Osteoblast (primary cell): ENCODE data around the gene ANKRD40. TPM values are rescaled to one million over a fixed set of nuclear protein-coding genes. Genes with fewer than 3 reads are reported as not detected.
A peak's percentile ranks its signal among the peaks of the same experiment; 100 is the strongest.

Experiments
- DNase-seq: peaks from one replicate; pipeline ENCODE4 v3.0.0; 2011; ENCODE audit warnings: low spot score, mixed read lengths; ENCODE audit not compliant: insufficient read length; ENCODE audit errors: missing footprints
- H2AFZ ChIP-seq: 2 replicates; pipeline ENCODE4 v1.6.0; 2011; ENCODE audit warnings: mild to moderate bottlenecking, low read length
- H3K27ac ChIP-seq: 2 replicates; pipeline ENCODE4 v1.5.1; 2011; ENCODE audit warnings: mild to moderate bottlenecking, low read depth, low read length, moderate library complexity
- H3K27me3 ChIP-seq: 2 replicates; pipeline ENCODE4 v1.6.0; 2012; ENCODE audit warnings: mild to moderate bottlenecking, control low read depth, inconsistent platforms, low read length, moderate library complexity; ENCODE audit not compliant: insufficient read depth
- H3K36me3 ChIP-seq: 2 replicates; pipeline ENCODE4 v1.5.1; 2011; ENCODE audit warnings: mild to moderate bottlenecking, low read length, control low read depth, moderate library complexity; ENCODE audit not compliant: insufficient read depth
- H3K4me1 ChIP-seq: 2 replicates; pipeline ENCODE4 v1.5.1; 2011; ENCODE audit warnings: mild to moderate bottlenecking, low read length, control low read depth, moderate library complexity; ENCODE audit not compliant: insufficient read depth
- H3K4me2 ChIP-seq: 2 replicates; pipeline ENCODE4 v1.6.0; 2011; ENCODE audit warnings: mild to moderate bottlenecking, low read length; ENCODE audit not compliant: insufficient read depth
- H3K4me3 ChIP-seq: fragments of 200-600 bp; sonication (generic); 3 replicates; pipeline ENCODE4 v1.5.1; 2012; ENCODE audit warnings: mild to moderate bottlenecking, low read length, inconsistent platforms; ENCODE audit not compliant: insufficient read depth
- H3K79me2 ChIP-seq: 2 replicates; pipeline ENCODE4 v1.6.0; 2012; ENCODE audit warnings: mild to moderate bottlenecking, low read length, control low read depth, inconsistent platforms; ENCODE audit not compliant: insufficient read depth
- H3K9me3 ChIP-seq: 2 replicates; pipeline ENCODE4 v1.5.1; 2011; ENCODE audit warnings: low read depth, low read length, control low read depth
- H4K20me1 ChIP-seq: 2 replicates; pipeline ENCODE4 v1.6.0; 2012; ENCODE audit warnings: mild to moderate bottlenecking, low read length, control low read depth; ENCODE audit not compliant: insufficient read depth
- CTCF ChIP-seq: IDR thresholded peaks from 2 replicates; pipeline ENCODE4 v1.5.1; 2011; ENCODE audit warnings: mild to moderate bottlenecking, low read depth, low read length, moderate library complexity; ENCODE audit errors: extremely low read depth
- total RNA-seq: library from RNA; depleted of rRNA; stranded (reverse); fragments of >200 nt; gene quantifications from 2 replicates; pipeline ENCODE4 v1.2.3, GENCODE V29; 2012

ANKRD40 gene
- total RNA-seq, 1 donor, result 42.7 TPM

DNA sequence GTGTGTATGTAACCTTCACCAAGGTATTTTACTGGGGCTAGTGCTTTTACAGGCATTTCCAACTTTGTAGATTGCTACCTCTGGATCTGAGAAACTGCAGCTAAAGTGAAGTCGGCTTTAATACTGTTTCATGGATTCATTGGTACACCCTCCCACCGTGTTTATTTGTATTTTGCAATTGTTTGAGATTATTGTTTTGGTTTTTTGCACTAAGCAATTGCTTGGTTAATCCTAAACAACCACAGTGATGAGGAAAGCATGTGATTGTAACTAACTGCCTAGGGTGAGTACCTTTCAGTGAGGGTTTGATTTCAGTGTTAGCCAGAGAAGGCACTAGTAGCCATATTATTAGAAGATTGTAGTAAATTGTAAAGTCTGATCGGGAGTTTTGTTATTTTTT lies 15.0 kb upstream of the ANKRD40 start:
- Histone ChIP-seq H3K4me2 (peak overlapping the region; percentile 44), H2AFZ (no peak overlapping the region), H3K36me3 (no peaks in the 10 kb centered on the region), H3K4me1 (peaks cover 46% of the 10 kb centered on the region), H3K27ac (no peak overlapping the region), H3K4me3 (no peak overlapping the region), H3K79me2 (peaks cover 84% of the 10 kb centered on the region), H4K20me1 (peaks cover 74% of the 10 kb centered on the region), H3K9me3 (no peaks in the 10 kb centered on the region), H3K27me3 (no peaks in the 10 kb centered on the region)
- no peak for DNase-seq
- no peak for TF ChIP-seq CTCF

- Histone ChIP-seq H3K4me1 (peaks cover 41% of the 10 kb centered on the region), H3K9me3 (no peaks in the 10 kb centered on the region), H3K4me3 (peak overlapping the region; percentile 80), H2AFZ (no peak overlapping the region), H3K27ac (peak overlapping the region; percentile 47), H3K27me3 (no peaks in the 10 kb centered on the region), H3K4me2 (peak overlapping the region; percentile 92), H4K20me1 (peaks cover 64% of the 10 kb centered on the region), H3K36me3 (no peaks in the 10 kb centered on the region), H3K79me2 (peaks cover 70% of the 10 kb centered on the region)
- no peak for TF ChIP-seq CTCF
- DNase-seq, result no peak
These were observed 13.7 kb upstream of the ANKRD40 start for GRCh38 chr17:50721194-50722010.

GRCh38 chr17:50719924-50720794 lies 12.4 kb upstream of the ANKRD40 start:
- no peaks in the 10 kb centered on the region for H3K9me3 ChIP-seq
- no peak for TF ChIP-seq CTCF
- H2AFZ ChIP-seq, result no peak overlapping the region
- H3K4me2 ChIP-seq, result peak overlapping the region; percentile 92
- H3K27me3 ChIP-seq, result no peaks in the 10 kb centered on the region
- DNase-seq, result no peak
- H3K4me3 ChIP-seq, result peak overlapping the region; percentile 80
- no peaks in the 10 kb centered on the region for H3K36me3 ChIP-seq
- peaks cover 35% of the 10 kb centered on the region for H3K4me1 ChIP-seq
- peaks cover 52% of the 10 kb centered on the region for H4K20me1 ChIP-seq
- peak overlapping the region; percentile 95 for H3K27ac ChIP-seq
- peaks cover 58% of the 10 kb centered on the region for H3K79me2 ChIP-seq
